ENCODE measurements around the gene EMD.

Gene EMD

GRCh38 chrX:154373340-154374306, 5.5 kb upstream of the EMD start:
- DNase-seq (ENCODE audit: low spot score): peak; percentile 87
- peak; percentile 33 for TF ChIP-seq CTCF (IDR thresholded peaks at IDR 0.05)
- Histone ChIP-seq H3K27ac (peak overlapping the region; percentile 93 to 99), H3K4me3 (peak overlapping the region; percentile 93)

DNA sequence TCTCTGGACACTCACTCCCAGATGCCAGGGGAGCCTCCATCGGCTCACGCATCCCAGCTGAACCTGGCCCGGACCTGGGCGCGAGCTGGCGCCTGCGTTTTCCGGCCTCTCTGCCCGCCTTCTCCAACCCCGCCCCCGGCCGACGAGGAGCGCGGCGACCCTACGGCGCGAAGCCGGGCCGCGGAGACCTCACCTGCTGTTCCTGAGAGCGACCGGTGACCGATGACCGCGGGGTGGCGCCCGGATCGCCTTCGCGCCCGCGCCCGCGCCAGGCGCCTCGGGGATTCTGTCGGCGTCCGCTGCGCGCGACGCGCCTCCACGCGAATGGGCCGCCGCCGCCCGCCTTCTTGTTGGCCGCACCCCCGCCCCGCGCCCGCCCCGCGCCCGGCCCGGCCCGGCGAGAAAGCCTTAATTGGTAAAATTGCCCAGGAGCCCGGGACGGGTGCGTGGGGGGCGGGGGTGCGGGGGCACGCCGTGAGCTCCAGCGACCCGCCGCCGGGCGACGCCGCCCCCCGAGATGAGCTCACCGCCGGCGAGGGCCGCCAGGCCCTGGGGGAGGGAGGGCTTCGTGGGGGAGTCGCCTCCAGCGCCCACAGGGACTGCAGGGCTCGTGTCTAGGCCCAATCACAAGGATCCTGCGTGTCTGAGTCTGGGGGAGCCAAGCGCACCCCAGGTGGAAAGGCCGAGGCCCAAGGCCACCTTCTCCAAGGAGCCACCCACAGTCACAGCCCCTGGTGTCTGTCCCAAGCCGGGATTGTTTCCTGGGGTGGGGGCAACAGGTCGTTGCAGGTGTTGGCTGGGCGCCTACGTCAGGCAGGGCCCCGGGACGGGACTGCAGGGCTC, 4.6 kb upstream of the EMD start, which contains the start of gene FLNA:
TSS of gene FLNA (minus strand) at position 322 of the 843 bp plus-strand sequence. CDS start 3,389 bp downstream, outside the sequence.
- Histone ChIP-seq H3K4me3 (peak within 1 kb of the TSS; percentile 93), H3K27ac (peak within 1 kb of the TSS; percentile 93 to 99)
- no peak for DNase-seq (ENCODE audit: low spot score)
- TF ChIP-seq CTCF (IDR thresholded peaks at IDR 0.05): no peak

GRCh38 chrX:154375156-154375504, 4.0 kb upstream of the EMD start:
- no peak for DNase-seq (ENCODE audit: low spot score)
- Histone ChIP-seq H3K4me3 (peak overlapping the region; percentile 93), H3K27ac (peak overlapping the region; percentile 93 to 99)
- no peak for TF ChIP-seq CTCF (IDR thresholded peaks at IDR 0.05)

GRCh38 chrX:154376774-154377173, 2.3 kb upstream of the EMD start:
- no peak for TF ChIP-seq CTCF (IDR thresholded peaks at IDR 0.05)
- no peak for DNase-seq (ENCODE audit: low spot score)
- Histone ChIP-seq H3K4me3 (no peak overlapping the region), H3K27ac (peak overlapping the region; percentile 93 to 99)

DNA sequence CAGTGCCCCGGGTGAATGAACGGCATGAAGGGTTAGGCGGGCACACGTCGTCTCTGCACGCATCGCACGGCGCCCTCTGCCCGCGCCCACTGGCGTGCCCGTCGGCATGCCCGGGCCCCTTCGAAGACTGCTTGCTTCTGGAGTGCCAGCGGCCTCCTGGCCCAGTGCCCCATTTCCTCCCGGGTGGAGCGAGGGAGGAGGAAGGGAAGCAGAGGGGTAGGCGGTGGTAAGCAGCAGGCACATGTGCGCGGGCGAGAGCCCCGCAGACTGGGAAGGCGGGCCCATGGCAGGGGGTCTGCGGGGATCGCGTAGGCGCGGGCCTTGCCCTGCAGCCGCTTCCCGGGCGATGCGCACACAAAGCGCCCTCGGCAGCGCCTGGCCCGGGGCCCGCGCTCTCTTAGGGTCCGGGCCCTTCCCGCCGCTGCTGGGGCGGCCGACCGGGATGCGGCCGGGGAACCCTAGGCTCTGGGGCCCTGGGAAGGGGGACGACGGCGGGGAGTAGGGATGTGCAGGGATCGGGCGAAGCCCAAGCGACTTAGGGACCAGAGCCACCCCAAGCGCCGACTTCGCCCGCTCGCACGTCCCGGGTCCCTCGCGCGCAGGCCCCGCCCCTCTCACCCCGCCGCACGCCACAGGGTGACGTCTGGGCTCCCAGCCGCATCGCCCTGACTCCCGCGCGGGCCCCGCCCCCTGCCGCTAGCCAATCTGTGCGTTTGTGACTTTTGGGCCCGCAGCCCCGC, 866 bp upstream of the EMD start:
- Histone ChIP-seq H3K27ac (peak overlapping the region; percentile 93 to 99), H3K4me3 (peak overlapping the region; percentile 77)
- no peak for TF ChIP-seq CTCF (IDR thresholded peaks at IDR 0.05)
- no peak for DNase-seq (ENCODE audit: low spot score)

GRCh38 chrX:154379569-154379951, 465 bp downstream of the EMD start:
- peak overlapping the region; percentile 97 to 99 for H3K27ac ChIP-seq
- no peak for TF ChIP-seq CTCF (IDR thresholded peaks at IDR 0.05)
- DNase-seq (ENCODE audit: low spot score): no peak
- H3K4me3 ChIP-seq: peak overlapping the region; percentile 93

Data from coronary artery (tissue), 2 donors.